HepG2 (cell line): Measurements from ENCODE around the gene PTGDS.

Experiments used
- CEBPB ChIP-seq: IDR thresholded peaks from 2 replicates; pipeline ENCODE4 v1.6.1; 2011; ENCODE audit warnings: low read depth, low read length, improper control_type of control experiment, borderline replicate concordance
- FOXP1 ChIP-seq, 2 experiments: fragments of 450-650 bp in 1 of 2; IDR thresholded peaks; 2 replicates each; pipeline ENCODE4 v1.6.1; 2017 to 2018; ENCODE audit warnings: antibody characterized with exemption in 1 of 2
- MAFK ChIP-seq, 2 experiments: IDR thresholded peaks in 1 of 2; conservative IDR thresholded peaks in 1 of 2; 2 replicates each; pipeline ENCODE4 v1.6.1; 2011; ENCODE audit warnings: improper control_type of control experiment in 2 of 2, low read length in 2 of 2
- MAZ ChIP-seq, 2 experiments: sonication (generic) in 1 of 2; formaldehyde crosslinking in 1 of 2; IDR thresholded peaks; 2 replicates each; pipeline versions ENCODE4 v1.5.0 to v1.6.1; 2012 to 2020; ENCODE audit warnings: low read depth in 2 of 2, mild to moderate bottlenecking in 2 of 2, borderline replicate concordance in 1 of 2, improper control_type of control experiment in 1 of 2, low read length in 1 of 2, missing genetic modification reagents in 1 of 2, moderate library complexity in 1 of 2
- YY1 ChIP-seq: IDR thresholded peaks from 2 replicates; pipeline ENCODE4 v1.6.1; 2011; ENCODE audit warnings: low read length, low read depth, moderate library complexity, mild to moderate bottlenecking; ENCODE audit not compliant: insufficient read depth, insufficient replicate concordance
- ZNF350 ChIP-seq: sonication (generic); formaldehyde crosslinking; IDR thresholded peaks from 2 replicates; pipeline ENCODE4 v1.4.0; 2020; ENCODE audit warnings: mild to moderate bottlenecking, low read depth, missing genetic modification reagents, borderline replicate concordance
- ZNF451 ChIP-seq: sonication (generic); formaldehyde crosslinking; IDR thresholded peaks from 2 replicates; pipeline ENCODE4 v1.5.0; 2020; ENCODE audit warnings: mild to moderate bottlenecking, missing genetic modification reagents
- ZSCAN30 ChIP-seq: sonication (generic); formaldehyde crosslinking; IDR thresholded peaks from 2 replicates; pipeline ENCODE4 v1.5.0; 2020; ENCODE audit warnings: mild to moderate bottlenecking, missing genetic modification reagents
- TF ChIP-seq, protein P1 (sequence below): sonication (generic); formaldehyde crosslinking; IDR thresholded peaks from 2 replicates; pipeline ENCODE4 v1.5.0; 2020; ENCODE audit warnings: mild to moderate bottlenecking, missing genetic modification reagents, moderate library complexity

DNA sequence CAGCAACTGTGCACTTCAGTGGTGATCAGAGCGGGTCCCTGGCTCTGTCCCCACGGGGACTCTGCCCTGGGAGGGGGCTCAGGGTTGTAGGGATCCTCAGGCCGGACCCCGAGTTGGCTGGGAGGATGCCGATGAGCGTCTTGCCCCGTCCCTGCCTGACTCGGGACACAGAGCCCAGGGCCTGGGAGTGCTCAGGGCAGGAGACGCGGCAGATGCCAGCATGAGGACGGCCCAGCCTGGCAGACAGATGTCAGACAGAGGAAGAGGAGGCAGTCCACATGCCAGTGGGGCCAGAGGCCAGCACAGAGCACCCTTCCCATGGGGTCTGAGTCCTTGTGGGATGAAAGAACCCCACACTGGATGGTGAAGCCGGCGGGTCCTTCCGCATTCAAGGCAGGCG, 14.0 kb upstream of the PTGDS start:
- no peak for TF ChIP-seq CEBPB
- TF ChIP-seq, protein P1, sequence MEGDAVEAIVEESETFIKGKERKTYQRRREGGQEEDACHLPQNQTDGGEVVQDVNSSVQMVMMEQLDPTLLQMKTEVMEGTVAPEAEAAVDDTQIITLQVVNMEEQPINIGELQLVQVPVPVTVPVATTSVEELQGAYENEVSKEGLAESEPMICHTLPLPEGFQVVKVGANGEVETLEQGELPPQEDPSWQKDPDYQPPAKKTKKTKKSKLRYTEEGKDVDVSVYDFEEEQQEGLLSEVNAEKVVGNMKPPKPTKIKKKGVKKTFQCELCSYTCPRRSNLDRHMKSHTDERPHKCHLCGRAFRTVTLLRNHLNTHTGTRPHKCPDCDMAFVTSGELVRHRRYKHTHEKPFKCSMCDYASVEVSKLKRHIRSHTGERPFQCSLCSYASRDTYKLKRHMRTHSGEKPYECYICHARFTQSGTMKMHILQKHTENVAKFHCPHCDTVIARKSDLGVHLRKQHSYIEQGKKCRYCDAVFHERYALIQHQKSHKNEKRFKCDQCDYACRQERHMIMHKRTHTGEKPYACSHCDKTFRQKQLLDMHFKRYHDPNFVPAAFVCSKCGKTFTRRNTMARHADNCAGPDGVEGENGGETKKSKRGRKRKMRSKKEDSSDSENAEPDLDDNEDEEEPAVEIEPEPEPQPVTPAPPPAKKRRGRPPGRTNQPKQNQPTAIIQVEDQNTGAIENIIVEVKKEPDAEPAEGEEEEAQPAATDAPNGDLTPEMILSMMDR (CRISPR knock-in tag), result no peak
- no peak for TF ChIP-seq ZNF451
- no peak for TF ChIP-seq FOXP1 (IDR thresholded peaks at IDR 0.05)
- TF ChIP-seq FOXP1 (CRISPR knock-in tag; IDR thresholded peaks at IDR 0.05), result no peak
- no peak for TF ChIP-seq ZSCAN30
- no peak for TF ChIP-seq YY1
- TF ChIP-seq MAFK (conservative IDR thresholded peaks at IDR 0.05 in 1 of 2, IDR thresholded peaks at IDR 0.05 in 1 of 2; ENCODE audit: low read length in 2 of 2), result no peak
- no peak for TF ChIP-seq MAZ (IDR thresholded peaks at IDR 0.05; ENCODE audit: borderline replicate concordance, low read depth, low read length)
- no peak for TF ChIP-seq MAZ (CRISPR knock-in tag; IDR thresholded peaks at IDR 0.05; ENCODE audit: low read depth)
- no peak for TF ChIP-seq ZNF350 (CRISPR knock-in tag)
